GM21717 (cell line): ENCODE measurements around the gene PTPRN2.
"Not testable (repeated sequence)": the region's sequence is repeated elsewhere in the genome, so short reads cannot be mapped to it uniquely, and the experiment has no call there.

Source experiments
- ATAC-seq: cut with Tn5 transposase; IDR thresholded peaks from one replicate; pipeline ENCODE4 v1.9.1; 2021; ENCODE audit warnings: mild to moderate bottlenecking, moderate library complexity; ENCODE audit not compliant: unreplicated experiment

The PTPRN2 gene

DNA sequence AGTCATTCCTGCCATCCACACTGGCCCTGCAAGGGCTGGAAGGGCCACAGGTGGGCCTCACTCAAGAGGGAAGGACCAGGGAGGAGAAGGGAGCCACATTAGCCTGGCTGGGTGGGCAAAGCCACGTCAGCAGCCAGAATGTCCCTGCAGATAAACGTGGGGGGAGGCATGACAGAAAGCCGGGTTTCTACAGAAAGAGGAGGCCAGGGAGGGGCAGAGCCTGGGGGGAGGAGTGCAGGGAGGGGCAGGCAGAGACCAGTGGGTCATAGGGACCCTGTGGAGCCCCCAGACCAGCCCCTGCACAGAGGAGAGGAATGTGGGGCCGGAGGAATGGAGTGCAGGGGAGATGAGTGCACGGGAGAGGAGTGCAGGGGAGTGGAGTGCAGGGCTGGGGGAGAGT lies 590.2 kb downstream of the PTPRN2 start:
- ATAC-seq: no peak

GRCh38 chr7:157997080-157997440 lies 590.6 kb downstream of the PTPRN2 start:
- no peak for ATAC-seq

DNA sequence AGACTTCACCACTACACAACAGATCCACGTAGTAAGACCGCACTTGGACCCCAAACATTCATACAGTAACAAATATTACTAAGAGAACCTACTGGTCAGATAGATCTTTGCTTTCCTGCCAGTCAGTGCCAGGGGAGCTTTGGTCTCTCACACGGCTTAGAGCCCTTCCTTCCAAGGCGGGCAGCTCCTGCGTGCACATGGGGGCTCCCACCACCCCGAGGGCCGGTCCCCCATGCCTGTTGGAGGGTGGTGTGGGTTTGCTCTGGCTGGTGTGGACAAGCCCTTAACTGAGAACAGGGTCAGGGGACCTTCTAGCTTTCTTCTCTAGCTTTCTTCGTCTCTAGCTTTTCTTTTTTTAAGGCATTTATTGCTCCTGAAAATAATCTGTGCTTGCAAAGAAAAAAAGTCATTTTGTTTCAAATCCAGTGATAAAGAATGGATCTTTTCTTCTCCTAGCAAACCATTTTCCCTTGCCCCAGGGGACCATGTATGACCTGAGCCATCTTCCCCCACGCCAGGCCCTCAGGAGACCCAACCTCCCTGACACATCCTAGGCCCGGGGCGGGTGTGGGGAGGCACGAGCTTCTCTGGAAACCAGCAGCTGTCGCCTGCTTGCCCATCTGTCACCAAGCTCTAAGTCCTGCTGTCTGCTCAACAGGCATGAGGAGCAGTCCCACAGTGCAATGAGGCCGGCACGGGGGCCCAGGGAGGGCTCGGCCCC lies 591.1 kb downstream of the PTPRN2 start:
- no peak for ATAC-seq

DNA sequence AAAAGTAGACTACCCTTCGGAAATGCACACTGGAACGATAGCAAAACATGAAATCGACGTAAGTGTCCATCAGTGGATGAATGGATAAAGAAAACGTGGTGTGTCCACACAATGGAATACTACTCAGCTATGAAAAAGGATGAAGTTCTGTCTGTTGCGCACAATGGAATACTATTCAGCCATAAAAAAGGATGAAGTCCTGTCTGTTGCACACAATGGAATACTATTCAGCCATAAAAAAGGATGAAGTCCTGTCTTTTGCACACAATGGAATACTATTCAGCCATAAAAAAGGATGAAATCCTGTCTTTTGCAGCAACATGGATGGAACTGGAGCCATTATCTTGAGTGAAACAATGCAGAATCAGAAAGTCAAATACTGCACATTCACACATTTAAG lies 591.8 kb downstream of the PTPRN2 start:
- ATAC-seq: no peak

GRCh38 chr7:157994319-157994718 lies 593.3 kb downstream of the PTPRN2 start:
- ATAC-seq: no peak

DNA sequence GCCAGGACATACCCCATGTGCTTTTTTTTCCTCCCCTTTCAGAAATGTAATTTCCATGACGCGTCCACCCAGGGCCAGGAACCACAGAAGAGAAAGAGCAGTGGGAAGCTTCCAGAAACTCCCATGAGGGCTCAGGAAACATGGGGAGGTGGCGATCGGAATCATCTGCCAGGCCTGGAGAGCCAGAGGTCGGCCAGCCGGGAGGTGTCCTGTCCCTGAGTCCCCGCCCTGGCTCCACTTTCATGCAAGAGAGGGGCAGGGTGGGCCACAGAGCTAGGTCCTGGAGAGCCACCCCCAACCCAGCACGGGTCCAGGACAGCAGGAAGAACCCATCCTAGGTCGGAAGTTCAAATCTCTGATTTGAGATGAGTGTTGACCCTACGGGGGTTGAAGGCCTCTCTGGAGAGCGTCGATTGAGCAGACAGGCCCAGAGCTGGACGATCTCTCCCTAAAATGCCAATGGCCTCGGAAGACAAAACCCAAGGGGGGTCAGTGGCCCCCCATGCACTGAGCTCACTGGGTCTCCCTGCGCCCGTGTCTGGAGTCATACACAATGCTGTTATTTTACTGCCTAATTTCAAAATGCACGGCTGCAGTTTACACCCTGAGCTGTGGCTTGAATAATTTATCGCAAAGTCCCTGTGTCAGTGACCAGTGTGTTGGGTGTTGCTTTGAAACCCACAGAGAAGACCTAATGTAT lies 594.1 kb downstream of the PTPRN2 start:
- ATAC-seq: no peak

GRCh38 chr7:157992511-157993160 lies 595.0 kb downstream of the PTPRN2 start:
- no peak for ATAC-seq

GRCh38 chr7:157991761-157992160 lies 595.9 kb downstream of the PTPRN2 start:
- ATAC-seq: no peak

- ATAC-seq: no peak
Observed at GRCh38 chr7:157991351-157991750, 596.3 kb downstream of the PTPRN2 start.

DNA sequence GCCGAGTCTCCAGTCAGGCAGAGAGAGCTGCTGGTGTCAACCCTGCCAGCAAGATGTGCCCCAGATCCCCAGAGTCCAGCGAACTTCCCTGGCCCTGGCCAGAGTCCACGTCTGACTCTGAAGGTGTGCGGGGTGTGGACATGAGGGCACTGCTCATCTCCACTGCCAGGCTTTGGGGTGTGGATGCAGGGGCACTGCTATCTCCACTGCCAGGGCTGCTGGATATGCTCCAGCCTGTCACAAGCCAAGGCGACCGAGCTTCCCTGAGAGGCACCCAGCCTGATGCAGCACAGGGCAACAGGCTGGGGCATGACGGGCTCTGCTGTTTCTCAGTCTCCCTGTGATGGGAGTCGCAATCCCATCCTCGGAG lies 596.8 kb downstream of the PTPRN2 start:
- ATAC-seq: no peak

- no peak for ATAC-seq
Observed at GRCh38 chr7:157990226-157990880, 597.3 kb downstream of the PTPRN2 start.

DNA sequence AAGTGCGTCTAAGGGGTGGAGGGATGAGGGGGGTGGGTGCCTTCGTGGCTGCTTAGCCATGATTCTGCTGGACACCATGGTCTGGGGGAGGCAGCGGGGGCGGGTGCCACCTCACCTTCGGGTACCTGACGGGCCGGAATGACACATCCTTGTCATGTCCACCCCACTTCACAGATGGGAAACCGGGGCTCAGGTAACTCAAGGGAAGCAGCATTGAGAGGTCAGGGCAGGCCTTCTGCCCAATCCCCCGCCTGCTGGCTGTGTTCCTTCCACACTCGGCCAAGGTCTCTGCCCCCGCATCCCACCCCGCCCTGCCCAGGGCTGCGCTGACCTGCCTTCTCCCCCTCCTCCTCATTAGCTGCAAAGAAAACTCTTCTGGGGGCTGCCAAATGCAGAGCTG lies 598.0 kb downstream of the PTPRN2 start:
- no peak for ATAC-seq

DNA sequence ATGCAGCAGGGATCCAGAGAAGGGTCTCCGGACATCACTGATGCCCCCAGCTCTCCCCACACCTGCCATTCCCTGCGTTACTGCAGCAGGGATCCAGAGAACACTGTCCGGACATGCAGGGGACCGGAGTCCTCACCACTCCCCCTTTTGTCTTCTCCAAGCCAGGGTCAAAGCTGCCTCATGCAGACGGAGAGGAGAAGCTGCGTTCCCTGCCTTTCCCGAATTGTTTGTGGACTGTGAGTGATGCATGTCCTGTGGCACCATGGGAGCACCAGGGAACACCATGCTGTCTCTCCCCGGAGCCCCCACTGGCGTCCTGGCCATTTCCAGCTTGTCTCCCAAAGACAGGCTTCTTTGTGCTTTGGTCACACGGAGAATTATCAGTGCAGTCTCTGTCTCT lies 599.7 kb downstream of the PTPRN2 start:
- no peak for ATAC-seq

GRCh38 chr7:157986051-157986450 lies 601.6 kb downstream of the PTPRN2 start:
- ATAC-seq: no peak

DNA sequence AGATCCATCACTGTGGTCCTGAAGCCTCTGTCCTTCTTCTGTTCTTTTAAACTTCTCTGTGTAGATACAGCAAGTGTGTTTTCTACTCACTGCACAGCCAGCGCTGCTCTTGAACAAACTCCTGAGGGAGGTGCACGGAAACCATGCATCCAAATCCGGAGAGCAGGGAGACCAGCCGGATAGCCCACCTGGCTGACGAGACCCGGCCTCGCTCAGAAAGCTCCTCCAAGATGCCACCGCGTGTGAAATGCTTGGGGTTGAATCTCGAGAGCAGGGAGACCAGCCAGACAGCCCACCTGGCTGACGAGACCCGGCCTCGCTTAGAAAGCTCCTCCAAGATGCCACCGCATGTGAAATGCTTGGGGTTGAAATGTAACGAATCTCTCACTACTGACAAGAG lies 602.0 kb downstream of the PTPRN2 start:
- no peak for ATAC-seq

- ATAC-seq: no peak
Observed at GRCh38 chr7:157984423-157985163, 603.0 kb downstream of the PTPRN2 start.

- ATAC-seq: no peak
Observed at GRCh38 chr7:157983502-157984422, 603.9 kb downstream of the PTPRN2 start.

GRCh38 chr7:157981778-157982177 lies 605.8 kb downstream of the PTPRN2 start:
- no peak for ATAC-seq

DNA sequence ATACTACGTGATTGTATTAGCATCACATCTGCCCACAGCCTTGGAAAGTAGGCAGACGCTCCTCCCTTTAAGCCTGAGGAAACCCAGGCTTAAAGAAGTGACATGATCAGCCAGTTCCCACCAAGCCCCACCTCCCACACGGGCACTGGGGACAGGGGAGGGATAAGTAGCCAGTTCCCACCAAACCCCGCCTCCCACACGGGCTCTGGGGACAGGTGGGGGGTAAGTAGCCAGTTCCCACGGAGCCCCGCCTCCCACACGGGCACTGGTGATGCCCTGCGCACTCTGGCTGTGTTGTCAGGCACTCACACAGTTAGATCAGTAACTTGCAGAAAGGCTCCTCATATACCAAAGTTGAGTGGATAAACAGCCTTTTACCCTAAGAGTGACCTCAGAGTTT lies 606.8 kb downstream of the PTPRN2 start:
- no peak for ATAC-seq

DNA sequence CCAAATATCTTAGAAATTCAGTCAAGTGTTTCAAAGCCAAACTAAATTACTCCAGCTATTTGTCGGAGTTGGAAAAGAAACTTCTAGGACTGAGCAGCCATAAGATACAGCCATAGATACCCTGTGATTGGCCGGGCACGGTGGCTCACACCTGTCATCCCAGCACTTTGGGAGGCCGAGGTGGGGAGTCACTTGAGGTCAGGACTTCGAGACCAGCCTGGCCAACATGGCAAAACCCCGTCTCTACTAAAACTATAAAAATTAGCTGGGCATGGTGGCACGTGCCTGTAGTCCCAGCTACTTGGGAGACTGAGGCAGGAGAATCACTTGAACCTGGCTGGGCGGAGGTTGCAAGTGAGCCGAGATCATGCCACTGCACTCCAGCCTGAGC lies 607.3 kb downstream of the PTPRN2 start:
- not testable (repeated sequence) for ATAC-seq
